Adipocyte (in vitro differentiated cells): Measurements from ENCODE around the gene BTG3.

Source experiments
- DNase-seq: peaks from one replicate; pipeline ENCODE4 v3.0.0-alpha.2; 2015; ENCODE audit warnings: low read depth
- H3K27me3 ChIP-seq: replicated peaks from 2 replicates; pipeline ENCODE4 v1.7.0; 2013; ENCODE audit warnings: mild to moderate bottlenecking, low read length, moderate library complexity; ENCODE audit not compliant: control insufficient read depth, insufficient read depth
- H3K36me3 ChIP-seq: 2 replicates; pipeline ENCODE4 v1.7.0; 2013; ENCODE audit warnings: low read length, mild to moderate bottlenecking, moderate library complexity; ENCODE audit not compliant: control insufficient read depth, insufficient read depth, severe bottlenecking
- H3K4me1 ChIP-seq: 2 replicates; pipeline ENCODE4 v1.7.0; 2013; ENCODE audit warnings: mild to moderate bottlenecking, low read length, moderate library complexity; ENCODE audit not compliant: control insufficient read depth, insufficient read depth
- H3K4me3 ChIP-seq: 2 replicates; pipeline ENCODE4 v1.7.0; 2013; ENCODE audit warnings: mild to moderate bottlenecking, low read length, moderate library complexity
- H3K9ac ChIP-seq: 2 replicates; pipeline ENCODE4 v1.7.0; 2013; ENCODE audit warnings: mild to moderate bottlenecking, low read length, moderate library complexity
- H3K9me3 ChIP-seq: 2 replicates; pipeline ENCODE4 v1.7.0; 2013; ENCODE audit warnings: mild to moderate bottlenecking, low read length, moderate library complexity; ENCODE audit not compliant: control insufficient read depth

BTG3 gene

DNA sequence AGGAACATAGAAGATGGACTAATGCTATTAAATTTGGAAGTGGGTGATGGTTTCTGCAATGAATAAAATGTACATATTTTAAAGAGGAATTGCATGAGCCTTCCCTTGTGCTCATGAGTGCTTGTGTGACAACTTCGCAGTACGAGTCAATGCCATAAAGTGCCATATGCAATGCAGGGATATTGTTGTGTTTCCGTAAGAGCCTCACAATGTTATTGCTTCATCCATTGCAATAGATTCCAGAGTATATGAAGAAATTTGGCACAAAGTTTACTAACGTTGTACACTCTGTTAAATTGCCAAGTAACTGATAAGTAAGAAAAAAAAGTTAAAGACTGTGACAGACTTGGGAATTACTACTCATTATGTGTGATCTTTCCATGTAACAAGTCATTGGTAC, 22.3 kb downstream of the BTG3 start:
- Histone ChIP-seq H3K36me3 (peaks cover 32% of the 10 kb centered on the region), H3K4me3 (no peak overlapping the region), H3K9me3 (no peaks in the 10 kb centered on the region), H3K9ac (no peak overlapping the region), H3K4me1 (peaks cover 13% of the 10 kb centered on the region), H3K27me3 (no peaks in the 10 kb centered on the region)
- peak; percentile 3 for DNase-seq

DNA sequence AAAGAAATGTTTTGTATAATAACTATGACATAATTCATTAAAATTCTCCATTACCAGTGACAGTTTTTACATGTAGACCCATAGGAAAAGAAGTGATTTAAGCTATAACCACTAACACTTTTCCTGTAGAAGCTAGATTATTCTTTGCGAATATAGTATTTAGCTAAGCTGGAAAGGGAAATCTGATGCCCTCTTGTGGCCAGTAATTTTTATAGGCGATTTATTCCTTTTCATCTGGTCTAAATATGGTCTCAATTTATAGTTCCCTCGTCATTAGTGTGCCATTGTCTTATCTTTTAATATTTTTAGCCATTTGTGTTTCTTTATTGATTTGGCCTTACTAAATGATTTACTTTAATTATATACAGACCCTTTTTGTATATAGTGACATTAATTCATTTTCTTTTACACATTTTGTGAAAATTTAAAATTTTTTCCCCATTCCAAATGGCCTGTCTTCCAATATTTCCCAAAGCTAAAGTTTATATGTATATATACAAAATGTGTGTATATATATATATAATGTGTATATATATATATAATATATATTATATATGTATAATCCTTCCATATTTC, 26.7 kb downstream of the BTG3 start:
- H3K36me3 ChIP-seq: no peaks in the 10 kb centered on the region
- no peaks in the 10 kb centered on the region for H3K27me3 ChIP-seq
- no peak overlapping the region for H3K9ac ChIP-seq
- no peaks in the 10 kb centered on the region for H3K9me3 ChIP-seq
- H3K4me3 ChIP-seq: no peak overlapping the region
- DNase-seq: peak; percentile 85
- H3K4me1 ChIP-seq: peaks cover 9% of the 10 kb centered on the region

DNA sequence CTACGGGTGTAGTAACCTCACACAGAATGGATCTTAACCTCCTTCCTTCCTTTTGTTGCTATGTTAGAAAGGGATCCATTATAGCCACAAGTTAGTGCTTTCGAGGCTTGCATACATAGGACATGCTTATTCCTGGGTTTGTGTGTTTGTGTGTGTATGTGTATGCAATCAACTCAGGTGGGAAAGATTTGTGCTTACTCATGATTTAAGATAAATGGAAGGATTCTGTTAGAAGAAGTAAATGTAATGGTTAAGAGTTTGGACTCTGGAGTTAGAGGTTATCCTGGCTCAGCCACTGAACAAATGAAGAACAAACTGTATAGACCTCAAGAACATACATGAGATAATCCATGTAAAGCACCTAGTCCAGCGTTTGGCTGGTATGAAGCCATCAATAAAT, 28.8 kb downstream of the BTG3 start:
- H3K9ac ChIP-seq: no peak overlapping the region
- no peaks in the 10 kb centered on the region for H3K4me1 ChIP-seq
- H3K4me3 ChIP-seq: no peak overlapping the region
- no peak for DNase-seq
- H3K9me3 ChIP-seq: no peaks in the 10 kb centered on the region
- H3K27me3 ChIP-seq: no peaks in the 10 kb centered on the region
- no peaks in the 10 kb centered on the region for H3K36me3 ChIP-seq

DNA sequence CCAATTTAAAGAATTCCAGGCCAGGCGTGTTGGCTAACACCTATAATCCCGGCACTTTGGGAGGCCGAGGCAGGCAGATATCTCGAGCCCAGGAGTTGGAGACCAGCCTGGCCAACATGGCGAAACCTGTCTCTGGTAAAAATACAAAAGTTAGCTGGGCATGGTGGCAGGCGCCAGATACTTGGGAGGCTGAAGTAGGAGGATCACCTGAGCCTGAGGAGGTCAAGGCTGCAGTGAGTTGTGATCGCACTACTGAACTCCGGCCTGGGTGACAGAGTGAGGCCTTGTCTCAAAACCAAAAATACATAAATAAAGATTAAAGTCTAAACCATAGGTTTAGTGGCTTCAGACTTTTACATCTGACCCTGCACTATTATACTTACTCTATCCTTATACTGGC, 32.4 kb downstream of the BTG3 start:
- Histone ChIP-seq H3K36me3 (no peaks in the 10 kb centered on the region), H3K9ac (no peak overlapping the region), H3K4me1 (no peaks in the 10 kb centered on the region), H3K27me3 (no peaks in the 10 kb centered on the region), H3K4me3 (no peak overlapping the region), H3K9me3 (no peaks in the 10 kb centered on the region)
- DNase-seq: no peak

DNA sequence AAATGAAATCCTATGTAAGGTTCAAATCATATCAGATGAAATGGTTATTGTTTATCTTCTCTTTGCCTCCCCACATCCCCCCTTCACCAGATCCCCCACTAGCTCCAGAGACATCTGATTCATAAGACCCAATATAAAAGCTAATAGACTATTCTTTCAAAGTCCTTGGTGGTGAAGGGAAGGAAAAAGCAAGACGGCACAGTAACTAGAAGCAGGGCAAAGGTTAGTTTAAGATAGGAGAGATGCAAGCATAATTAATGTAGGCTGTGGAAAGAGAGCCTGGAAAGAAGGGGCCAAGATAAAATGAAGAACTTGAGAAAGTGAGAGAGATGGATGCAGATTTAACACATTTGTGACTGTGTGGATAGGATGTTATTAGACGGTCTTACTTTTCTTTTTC, 33.8 kb downstream of the BTG3 start:
- H3K27me3 ChIP-seq: no peaks in the 10 kb centered on the region
- H3K9ac ChIP-seq: no peak overlapping the region
- no peak for DNase-seq
- no peaks in the 10 kb centered on the region for H3K9me3 ChIP-seq
- no peak overlapping the region for H3K4me3 ChIP-seq
- no peaks in the 10 kb centered on the region for H3K36me3 ChIP-seq
- no peaks in the 10 kb centered on the region for H3K4me1 ChIP-seq

DNA sequence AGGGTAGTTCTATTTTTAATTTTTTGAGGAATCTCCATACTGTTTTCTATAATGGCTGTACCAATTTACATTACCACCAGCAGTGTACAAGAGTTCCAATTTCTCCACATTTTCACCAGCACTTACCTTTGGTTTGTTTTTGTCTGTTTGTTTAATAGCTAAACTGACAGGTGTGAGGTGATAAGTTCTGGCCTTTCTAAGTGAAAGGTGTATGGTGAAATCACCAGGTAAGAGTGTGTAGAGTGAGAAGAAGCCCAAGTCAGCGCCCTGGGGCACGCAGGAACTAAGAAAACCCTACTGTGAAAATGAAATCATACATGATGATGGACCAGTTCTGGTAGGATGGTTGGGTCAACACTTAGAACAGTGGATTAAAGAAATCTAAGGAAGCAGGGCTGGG, 34.5 kb downstream of the BTG3 start:
- Histone ChIP-seq H3K36me3 (no peaks in the 10 kb centered on the region), H3K27me3 (no peaks in the 10 kb centered on the region)
- no peak for DNase-seq

DNA sequence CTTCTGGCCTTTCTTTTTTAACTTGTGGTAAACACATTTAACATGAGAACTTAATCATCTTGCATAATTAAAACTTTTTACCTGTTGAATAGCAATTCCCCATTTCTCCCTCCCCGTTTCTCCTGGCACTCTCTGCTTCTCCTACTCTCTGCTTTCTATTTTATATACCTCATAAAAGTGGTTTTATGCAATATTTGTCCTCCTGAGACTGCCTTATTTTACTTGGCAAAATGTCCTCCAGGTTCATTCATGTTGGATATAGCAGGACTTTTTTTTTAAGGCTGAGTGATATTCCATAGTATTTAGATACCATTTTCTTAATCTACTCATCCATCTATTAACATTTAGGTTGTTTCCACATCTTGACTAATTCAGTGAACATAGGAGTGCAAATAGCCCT, 35.0 kb downstream of the BTG3 start:
- no peaks in the 10 kb centered on the region for H3K4me1 ChIP-seq
- H3K36me3 ChIP-seq: no peaks in the 10 kb centered on the region
- no peak overlapping the region for H3K4me3 ChIP-seq
- H3K27me3 ChIP-seq: no peaks in the 10 kb centered on the region
- H3K9me3 ChIP-seq: no peaks in the 10 kb centered on the region
- no peak for DNase-seq
- H3K9ac ChIP-seq: no peak overlapping the region

More for the DNA sequence above, 34.5 kb downstream of the BTG3 start:
- Histone ChIP-seq H3K9ac (no peak overlapping the region), H3K4me3 (no peak overlapping the region), H3K4me1 (no peaks in the 10 kb centered on the region), H3K9me3 (no peaks in the 10 kb centered on the region)

DNA sequence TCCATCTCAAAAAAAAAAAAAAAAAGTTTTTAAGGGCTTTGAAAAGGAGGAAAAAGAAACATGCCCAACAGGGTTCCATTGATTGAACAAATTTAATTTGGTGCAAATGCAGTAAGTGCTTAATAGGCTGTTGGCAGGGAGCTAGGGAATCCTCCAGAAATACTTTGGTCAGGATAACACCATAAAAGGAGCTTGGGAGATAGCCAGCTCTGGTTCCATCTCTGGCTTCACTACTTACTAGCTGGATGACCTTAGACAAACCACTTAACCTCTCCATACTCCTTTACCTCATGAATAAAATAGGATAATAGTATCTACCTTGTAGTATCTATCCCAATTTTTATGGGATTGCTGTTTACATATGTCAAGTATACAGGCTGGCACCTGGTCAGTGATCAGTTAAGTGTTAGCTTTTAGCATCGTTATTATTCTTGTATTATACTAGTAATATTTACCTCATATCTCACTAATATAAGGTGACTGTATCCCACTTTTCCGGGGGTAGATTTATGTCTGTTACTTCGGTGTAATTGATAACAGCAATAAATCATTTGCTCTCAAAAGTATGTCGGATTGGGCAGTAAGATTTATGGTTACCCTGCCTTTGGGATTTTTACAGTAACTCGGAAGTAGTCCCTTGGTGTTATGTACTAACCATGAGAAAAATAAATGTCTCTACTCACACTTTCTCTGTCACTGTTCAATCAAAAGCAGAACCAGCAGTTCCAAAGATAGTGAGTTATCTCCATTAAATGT, 36.4 kb downstream of the BTG3 start:
- Histone ChIP-seq H3K9ac (no peak overlapping the region), H3K4me1 (no peaks in the 10 kb centered on the region), H3K36me3 (no peaks in the 10 kb centered on the region), H3K27me3 (no peaks in the 10 kb centered on the region), H3K9me3 (no peaks in the 10 kb centered on the region), H3K4me3 (no peak overlapping the region)
- DNase-seq: no peak

DNA sequence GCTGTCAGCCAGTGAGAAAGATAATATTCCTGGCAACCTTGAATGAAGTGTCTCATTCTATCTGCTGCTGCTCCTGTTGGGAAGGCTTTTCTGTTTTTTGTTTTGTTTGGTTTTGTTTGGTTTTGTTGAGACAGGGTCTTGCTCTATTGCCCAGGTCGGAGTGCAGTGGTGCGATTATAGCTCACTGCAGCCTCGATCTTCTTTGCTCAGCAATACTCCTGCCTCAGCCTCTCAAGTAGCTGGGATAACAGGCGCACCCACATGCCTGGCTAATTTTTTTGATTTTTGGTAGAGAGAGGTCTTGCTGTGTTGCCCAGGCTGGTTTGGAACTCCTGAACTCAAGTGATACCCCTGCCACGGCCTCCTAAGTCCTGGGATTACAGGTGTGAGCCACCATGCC, 37.6 kb downstream of the BTG3 start:
- H3K36me3 ChIP-seq: no peaks in the 10 kb centered on the region
- no peak for DNase-seq
- H3K4me3 ChIP-seq: no peak overlapping the region
- H3K9me3 ChIP-seq: no peaks in the 10 kb centered on the region
- no peaks in the 10 kb centered on the region for H3K27me3 ChIP-seq
- H3K9ac ChIP-seq: no peak overlapping the region
- no peaks in the 10 kb centered on the region for H3K4me1 ChIP-seq

DNA sequence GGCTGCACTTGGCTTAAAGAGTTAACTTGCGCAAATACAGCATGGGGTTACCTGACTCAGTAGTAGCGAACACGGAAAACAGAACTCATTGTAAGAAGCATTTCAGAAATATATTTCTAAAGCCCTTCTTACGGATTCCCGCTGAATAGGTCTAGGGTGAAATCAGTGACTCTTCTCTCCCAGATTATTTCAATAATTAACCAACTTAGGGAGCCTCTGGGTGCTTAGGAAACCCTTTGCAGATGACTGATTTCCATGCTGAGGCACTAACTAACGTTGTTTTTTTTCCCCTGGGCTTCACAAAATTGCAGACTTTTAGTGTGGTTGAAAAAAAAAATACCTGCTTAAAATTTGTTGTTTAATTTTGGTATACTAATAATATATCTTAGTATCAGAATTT, 40.3 kb downstream of the BTG3 start:
- Histone ChIP-seq H3K36me3 (no peaks in the 10 kb centered on the region), H3K4me1 (no peaks in the 10 kb centered on the region), H3K27me3 (no peaks in the 10 kb centered on the region), H3K9me3 (no peaks in the 10 kb centered on the region), H3K4me3 (no peak overlapping the region), H3K9ac (no peak overlapping the region)
- no peak for DNase-seq

DNA sequence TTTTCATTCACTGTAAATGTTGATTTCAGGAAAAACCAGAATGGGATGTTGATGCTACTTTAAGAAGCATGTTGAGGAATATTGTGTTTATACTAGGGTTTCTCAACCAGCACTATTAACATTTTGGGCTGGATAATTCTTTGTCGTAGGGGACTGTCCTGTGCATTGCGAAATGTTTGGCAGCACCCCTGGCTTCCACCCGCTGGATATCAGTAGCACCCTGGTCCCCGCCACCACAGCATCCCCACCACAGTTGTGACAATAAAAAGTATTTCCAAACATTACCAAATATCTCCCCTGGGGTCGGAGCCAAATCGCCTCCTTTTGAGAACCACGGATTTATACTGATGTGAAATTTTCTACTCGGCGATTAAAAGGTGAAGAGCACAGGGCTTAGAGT, 41.9 kb downstream of the BTG3 start:
- Histone ChIP-seq H3K36me3 (no peaks in the 10 kb centered on the region), H3K4me1 (no peaks in the 10 kb centered on the region), H3K4me3 (no peak overlapping the region), H3K9ac (no peak overlapping the region), H3K9me3 (no peaks in the 10 kb centered on the region), H3K27me3 (no peaks in the 10 kb centered on the region)
- DNase-seq: no peak
